GM12873 (cell line): Measurements from ENCODE around the gene DGKE.

Experiments
- TF ChIP-seq, protein P1 (sequence below): IDR thresholded peaks from 2 replicates; pipeline ENCODE4 v1.5.1; 2012; ENCODE audit warnings: low read depth, mild to moderate bottlenecking, moderate library complexity, low read length, control low read depth; ENCODE audit not compliant: insufficient read depth; ENCODE audit errors: missing control alignments

Gene DGKE

GRCh38 chr17:56896968-56897359, 63.0 kb downstream of the DGKE start:
- TF ChIP-seq, protein P1, sequence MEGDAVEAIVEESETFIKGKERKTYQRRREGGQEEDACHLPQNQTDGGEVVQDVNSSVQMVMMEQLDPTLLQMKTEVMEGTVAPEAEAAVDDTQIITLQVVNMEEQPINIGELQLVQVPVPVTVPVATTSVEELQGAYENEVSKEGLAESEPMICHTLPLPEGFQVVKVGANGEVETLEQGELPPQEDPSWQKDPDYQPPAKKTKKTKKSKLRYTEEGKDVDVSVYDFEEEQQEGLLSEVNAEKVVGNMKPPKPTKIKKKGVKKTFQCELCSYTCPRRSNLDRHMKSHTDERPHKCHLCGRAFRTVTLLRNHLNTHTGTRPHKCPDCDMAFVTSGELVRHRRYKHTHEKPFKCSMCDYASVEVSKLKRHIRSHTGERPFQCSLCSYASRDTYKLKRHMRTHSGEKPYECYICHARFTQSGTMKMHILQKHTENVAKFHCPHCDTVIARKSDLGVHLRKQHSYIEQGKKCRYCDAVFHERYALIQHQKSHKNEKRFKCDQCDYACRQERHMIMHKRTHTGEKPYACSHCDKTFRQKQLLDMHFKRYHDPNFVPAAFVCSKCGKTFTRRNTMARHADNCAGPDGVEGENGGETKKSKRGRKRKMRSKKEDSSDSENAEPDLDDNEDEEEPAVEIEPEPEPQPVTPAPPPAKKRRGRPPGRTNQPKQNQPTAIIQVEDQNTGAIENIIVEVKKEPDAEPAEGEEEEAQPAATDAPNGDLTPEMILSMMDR = no peak

GRCh38 chr17:56897646-56898424, 63.9 kb downstream of the DGKE start:
- TF ChIP-seq, protein P1 = no peak

GRCh38 chr17:56898874-56899273, 64.9 kb downstream of the DGKE start:
- TF ChIP-seq, protein P1 = no peak

- TF ChIP-seq, protein P1 = no peak
Measured at GRCh38 chr17:56899403-56899802, 65.5 kb downstream of the DGKE start.

- TF ChIP-seq, protein P1 = no peak
Measured at GRCh38 chr17:56902348-56902747, 68.4 kb downstream of the DGKE start.

- TF ChIP-seq, protein P1 = no peak
Measured at GRCh38 chr17:56903560-56903959, 69.6 kb downstream of the DGKE start.

GRCh38 chr17:56908001-56908542, 74.1 kb downstream of the DGKE start:
- TF ChIP-seq, protein P1 = no peak
